HL-60 (cell line): Measurements from ENCODE around the gene AVPR2.

Experiments used
- CTCF ChIP-seq: IDR thresholded peaks from one replicate; pipeline ENCODE4 v1.5.1; 2011; ENCODE audit warnings: low read length, control low read depth, inconsistent platforms; ENCODE audit not compliant: insufficient read depth
- GABPA ChIP-seq: IDR thresholded peaks from 2 replicates; pipeline ENCODE4 v1.6.1; 2012; ENCODE audit warnings: low read depth
- POLR2AphosphoS5 ChIP-seq: IDR thresholded peaks from 2 replicates; pipeline ENCODE4 v1.6.1; 2012; ENCODE audit warnings: low read depth
- REST ChIP-seq: IDR thresholded peaks from 2 replicates; pipeline ENCODE4 v1.6.1; 2012; ENCODE audit warnings: low read depth; ENCODE audit not compliant: insufficient replicate concordance

GRCh38 chrX:153865321-153865580 lies 39.2 kb upstream of the AVPR2 start:
- TF ChIP-seq CTCF (no peak), GABPA (no peak), POLR2AphosphoS5 (no peak), REST (no peak)
